Embryonic facial prominence (tissue), 1 donor: ENCODE data around the gene METRN.

ENCODE experiments used
- DNase-seq: peaks from one replicate; pipeline ENCODE4 v3.0.0-alpha.2; 2016; ENCODE audit errors: extremely low spot score

Gene METRN

GRCh38 chr16:759110-759910 is 44.4 kb downstream of the METRN start:
- no peak for DNase-seq

- DNase-seq: no peak
Measured at GRCh38 chr16:760065-760464, 45.1 kb downstream of the METRN start.

GRCh38 chr16:760545-761343 is 45.8 kb downstream of the METRN start, which contains the start of gene MSLN:
Gene MSLN, plus strand, starts transcription at chr16:760734. Its CDS starts 1,947 bp downstream, at chr16:762681.
- no peak for DNase-seq

- no peak for DNase-seq
Measured at GRCh38 chr16:761625-762513, 47.0 kb downstream of the METRN start.

GRCh38 chr16:762595-763268 is 47.8 kb downstream of the METRN start:
- no peak for DNase-seq

- DNase-seq: no peak
Measured at GRCh38 chr16:763369-764183, 48.7 kb downstream of the METRN start.

- DNase-seq: no peak
Measured at GRCh38 chr16:764184-764750, 49.3 kb downstream of the METRN start.

- DNase-seq: no peak
Measured at GRCh38 chr16:764848-765487, 50.0 kb downstream of the METRN start.

GRCh38 chr16:765488-765865 is 50.6 kb downstream of the METRN start:
- DNase-seq: no peak

GRCh38 chr16:766008-766819 is 51.3 kb downstream of the METRN start:
- DNase-seq: no peak

GRCh38 chr16:766820-767640 is 52.1 kb downstream of the METRN start:
- no peak for DNase-seq

- no peak for DNase-seq
Measured at GRCh38 chr16:767743-768235, 52.9 kb downstream of the METRN start.

GRCh38 chr16:768428-768827 is 53.5 kb downstream of the METRN start:
- no peak for DNase-seq
